Endodermal cell (in vitro differentiated cells): ENCODE data around the gene ANP32B. TPM values are rescaled to one million over a fixed set of nuclear protein-coding genes. Genes with fewer than 3 reads are reported as not detected.

Experiments used
- DNase-seq: peaks from one replicate; pipeline ENCODE4 v3.0.0-alpha.2; 2017
- H3K27ac ChIP-seq: 2 replicates; pipeline ENCODE4 v1.5.1; 2013; ENCODE audit warnings: mild to moderate bottlenecking, low read depth, low read length, moderate library complexity
- H3K27me3 ChIP-seq: 2 replicates; pipeline ENCODE4 v1.6.1; 2013; ENCODE audit warnings: mild to moderate bottlenecking, low read length, moderate library complexity; ENCODE audit not compliant: insufficient read depth, control insufficient read depth, poor library complexity, severe bottlenecking
- H3K36me3 ChIP-seq: 2 replicates; pipeline ENCODE4 v1.7.0; 2013; ENCODE audit warnings: mild to moderate bottlenecking, low read length, moderate library complexity; ENCODE audit not compliant: control insufficient read depth, insufficient read depth
- H3K4me1 ChIP-seq: one replicate; pipeline ENCODE4 v1.7.0; 2013; ENCODE audit warnings: low read length; ENCODE audit not compliant: control insufficient read depth, insufficient read depth
- H3K4me3 ChIP-seq: 2 replicates; pipeline ENCODE4 v1.5.1; 2013; ENCODE audit warnings: mild to moderate bottlenecking, low read length, moderate library complexity
- H3K9ac ChIP-seq: 2 replicates; pipeline ENCODE4 v1.6.1; 2013; ENCODE audit warnings: mild to moderate bottlenecking, low read length, moderate library complexity; ENCODE audit not compliant: poor library complexity, severe bottlenecking; ENCODE audit errors: extremely low read depth
- H3K9me3 ChIP-seq: 2 replicates; pipeline ENCODE4 v1.6.1; 2013; ENCODE audit warnings: mild to moderate bottlenecking, low read length, moderate library complexity; ENCODE audit not compliant: control insufficient read depth
- H3K27ac Mint-ChIP-seq: 2 replicates; pipeline ENCODE4 v1.8.0; 2020; ENCODE audit warnings: mixed read lengths
- H3K27me3 Mint-ChIP-seq: 2 replicates; pipeline ENCODE4 v1.8.0; 2021; ENCODE audit warnings: mild to moderate bottlenecking, mixed read lengths; ENCODE audit not compliant: insufficient read depth
- H3K36me3 Mint-ChIP-seq: 2 replicates; pipeline ENCODE4 v1.8.0; 2020; ENCODE audit warnings: low read depth, mixed read lengths
- H3K4me1 Mint-ChIP-seq: 2 replicates; pipeline ENCODE4 v1.8.0; 2020; ENCODE audit warnings: mixed read lengths
- H3K4me3 Mint-ChIP-seq: 2 replicates; pipeline ENCODE4 v1.8.0; 2020; ENCODE audit warnings: mild to moderate bottlenecking, moderate library complexity, mixed read lengths
- H3K9me3 Mint-ChIP-seq: 2 replicates; pipeline ENCODE4 v1.8.0; 2020; ENCODE audit warnings: mild to moderate bottlenecking, mixed read lengths
- WGBS, 2 experiments: methylation state at CpG; one replicate each; pipeline versions ENCODE4 v1.1.5 to v1.1.7; 2013; ENCODE audit warnings: missing lambda C conversion rate in 2 of 2, mixed read lengths in 1 of 2; ENCODE audit not compliant: insufficient coverage in 1 of 2, insufficient read length in 1 of 2; 5-methylcytosine and 5-hydroxymethylcytosine counted together
- total RNA-seq, 2 donors: library from RNA; stranded (reverse); fragmentation: NEBNext Ultra II Directional in 1 of 2; extraction: Animal tissue kit (Norgen Biotek cat#: 25700) in 1 of 2; gene quantifications; 2 replicates in 1 of 2; 3 replicates in 1 of 2; pipeline ENCODE4 v1.2.1, GENCODE V29; 2021
- TF ChIP-seq, protein P1 (sequence below): fragments of 200-600 bp; sonication (generic); conservative IDR thresholded peaks from 2 replicates; pipeline ENCODE4 v1.5.0; 2021; ENCODE audit warnings: antibody characterized with exemption, mild to moderate bottlenecking

The ANP32B gene
- total RNA-seq, 2 donors from 2014 or later: 155 to 191 TPM

DNA sequence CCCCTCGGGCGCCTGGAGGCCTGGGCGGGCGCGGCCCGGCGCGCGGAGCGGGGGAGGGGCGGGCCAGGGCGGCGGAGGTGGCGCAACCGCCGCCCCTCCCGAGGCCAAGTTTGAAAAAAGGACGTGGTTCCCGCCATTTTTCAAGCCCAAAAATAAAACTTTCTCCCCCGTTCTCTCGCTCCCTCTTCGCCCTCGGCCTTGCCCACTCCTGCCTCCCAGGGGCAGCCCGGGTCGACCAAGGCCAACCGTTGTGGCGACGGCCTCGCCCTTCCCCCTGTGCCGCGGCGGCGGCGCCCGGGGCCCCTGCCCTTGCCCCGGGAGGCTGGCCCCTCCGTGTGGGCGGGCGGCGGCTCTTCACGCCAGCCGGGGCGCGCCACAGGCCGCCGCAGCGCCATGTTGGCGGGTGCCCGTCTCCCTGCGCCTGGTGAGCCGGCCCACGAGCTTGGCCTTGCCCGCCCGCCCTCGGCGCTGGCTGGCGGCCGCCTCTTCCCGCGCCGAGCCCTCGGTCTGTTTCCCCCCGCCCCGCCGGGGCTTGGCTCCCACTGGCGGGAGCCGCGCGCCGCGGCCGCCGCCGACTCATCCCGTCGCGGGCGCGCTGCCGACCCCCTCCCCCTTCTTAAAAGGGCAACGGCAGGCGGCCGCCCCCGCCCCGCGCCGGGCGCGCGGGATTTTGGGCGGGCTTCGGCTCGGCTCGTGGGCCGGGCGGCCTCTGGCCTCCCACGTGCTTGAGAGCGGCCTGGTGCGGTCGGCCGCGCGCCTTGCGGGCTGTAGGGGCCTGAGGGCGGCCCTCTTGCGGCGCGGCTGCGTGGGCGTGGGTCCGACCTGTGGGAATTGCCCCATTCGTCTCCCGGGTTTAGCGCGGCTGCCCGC is 1.3 kb downstream of the ANP32B start:
- 0% methylated on average over 12 to 116 of the region's 116 CpGs for WGBS, 2 experiments
- Mint-ChIP-seq H3K27ac (no peak overlapping the region), H3K4me3 (peak overlapping the region; percentile 80), H3K36me3 (peaks cover 5% of the 10 kb centered on the region), H3K27me3 (peaks cover 48% of the 10 kb centered on the region), H3K4me1 (peaks cover 14% of the 10 kb centered on the region), H3K9me3 (peaks cover 2% of the 10 kb centered on the region)
- H3K9me3 ChIP-seq: no peaks in the 10 kb centered on the region
- H3K4me3 ChIP-seq: peak overlapping the region; percentile 83
- TF ChIP-seq, protein P1, sequence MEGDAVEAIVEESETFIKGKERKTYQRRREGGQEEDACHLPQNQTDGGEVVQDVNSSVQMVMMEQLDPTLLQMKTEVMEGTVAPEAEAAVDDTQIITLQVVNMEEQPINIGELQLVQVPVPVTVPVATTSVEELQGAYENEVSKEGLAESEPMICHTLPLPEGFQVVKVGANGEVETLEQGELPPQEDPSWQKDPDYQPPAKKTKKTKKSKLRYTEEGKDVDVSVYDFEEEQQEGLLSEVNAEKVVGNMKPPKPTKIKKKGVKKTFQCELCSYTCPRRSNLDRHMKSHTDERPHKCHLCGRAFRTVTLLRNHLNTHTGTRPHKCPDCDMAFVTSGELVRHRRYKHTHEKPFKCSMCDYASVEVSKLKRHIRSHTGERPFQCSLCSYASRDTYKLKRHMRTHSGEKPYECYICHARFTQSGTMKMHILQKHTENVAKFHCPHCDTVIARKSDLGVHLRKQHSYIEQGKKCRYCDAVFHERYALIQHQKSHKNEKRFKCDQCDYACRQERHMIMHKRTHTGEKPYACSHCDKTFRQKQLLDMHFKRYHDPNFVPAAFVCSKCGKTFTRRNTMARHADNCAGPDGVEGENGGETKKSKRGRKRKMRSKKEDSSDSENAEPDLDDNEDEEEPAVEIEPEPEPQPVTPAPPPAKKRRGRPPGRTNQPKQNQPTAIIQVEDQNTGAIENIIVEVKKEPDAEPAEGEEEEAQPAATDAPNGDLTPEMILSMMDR: no peak
- H3K27me3 ChIP-seq: peaks cover 34% of the 10 kb centered on the region
- H3K36me3 ChIP-seq: no peaks in the 10 kb centered on the region
- H3K4me1 ChIP-seq: no peaks in the 10 kb centered on the region
- H3K27ac ChIP-seq: peak overlapping the region; percentile 88
- DNase-seq: peak; percentile 77
- H3K9ac ChIP-seq: peak overlapping the region; percentile 90

DNA sequence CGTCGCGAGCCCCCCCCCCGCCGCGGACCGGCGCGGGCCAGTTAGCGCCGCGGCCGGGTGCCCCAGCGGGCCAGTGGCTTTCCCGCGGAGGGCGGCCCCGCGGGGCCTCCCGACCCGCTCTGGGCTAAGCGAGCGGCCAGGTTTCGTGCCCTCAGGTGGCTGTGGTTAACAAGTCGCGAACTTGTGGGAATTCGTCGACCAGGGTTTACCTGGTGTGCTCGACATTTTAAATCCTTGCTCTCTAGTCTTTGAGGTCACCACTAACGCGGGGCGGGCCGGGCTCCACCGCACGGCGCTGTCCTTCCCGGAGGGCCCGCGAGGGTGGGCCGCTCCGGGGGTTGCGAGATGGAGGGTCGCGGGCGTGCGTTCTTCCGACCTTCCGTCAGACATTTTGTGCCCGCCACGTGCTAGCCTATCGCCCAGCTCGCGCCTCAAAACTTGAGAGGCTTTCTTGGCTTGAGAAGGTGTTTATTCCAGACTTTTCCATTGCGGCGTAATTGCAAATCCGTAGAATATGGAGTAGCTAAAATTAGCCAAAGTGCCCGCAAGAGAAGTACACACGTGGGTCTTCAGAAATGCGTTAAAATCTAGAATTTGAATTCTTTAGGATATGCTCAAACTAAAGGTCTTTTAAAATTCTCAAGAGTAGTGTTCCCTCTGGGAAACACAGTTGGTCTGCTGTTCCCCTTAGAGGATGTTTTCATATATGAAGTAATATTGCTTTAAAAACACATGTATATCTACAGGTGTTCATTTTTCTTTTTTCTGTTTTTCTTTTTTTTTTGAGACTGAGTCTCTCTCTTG is 2.1 kb downstream of the ANP32B start:
- H3K4me1 Mint-ChIP-seq: peaks cover 22% of the 10 kb centered on the region
- TF ChIP-seq, protein P1: no peak
- H3K36me3 Mint-ChIP-seq: peaks cover 5% of the 10 kb centered on the region
- Histone ChIP-seq H3K9me3 (no peaks in the 10 kb centered on the region), H3K4me1 (no peaks in the 10 kb centered on the region), H3K27ac (no peak overlapping the region), H3K36me3 (no peaks in the 10 kb centered on the region), H3K9ac (peak overlapping the region; percentile 90), H3K4me3 (peak overlapping the region; percentile 83), H3K27me3 (peaks cover 26% of the 10 kb centered on the region)
- peak overlapping the region; percentile 80 for H3K4me3 Mint-ChIP-seq
- WGBS, 2 experiments: 21 to 32% methylated on average over 50 to 59 of the region's 59 CpGs
- peak; percentile 73 for DNase-seq
- no peak overlapping the region for H3K27ac Mint-ChIP-seq
- H3K9me3 Mint-ChIP-seq: peaks cover 2% of the 10 kb centered on the region
- H3K27me3 Mint-ChIP-seq: peaks cover 39% of the 10 kb centered on the region

DNA sequence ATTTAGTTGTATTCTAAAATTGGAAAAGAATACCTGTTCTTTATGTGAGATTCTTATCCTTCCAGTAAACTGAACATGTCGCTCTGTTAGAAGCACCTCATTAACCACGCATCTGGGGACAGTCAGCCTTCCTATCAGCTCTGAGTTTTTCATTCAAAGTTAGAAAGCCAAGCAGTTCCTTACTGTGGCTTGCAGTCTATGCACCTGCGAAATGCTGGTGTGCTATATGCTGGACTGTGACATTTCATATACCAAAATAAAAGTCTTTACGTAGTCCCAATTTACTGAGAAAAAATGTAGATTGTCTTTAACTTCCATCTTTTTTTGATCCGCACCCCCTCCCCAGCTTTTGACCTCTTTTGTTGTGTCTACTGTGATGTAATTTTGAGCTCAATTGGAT is 4.3 kb downstream of the ANP32B start:
- Histone ChIP-seq H3K36me3 (peaks cover 8% of the 10 kb centered on the region), H3K9me3 (no peaks in the 10 kb centered on the region), H3K27me3 (peaks cover 4% of the 10 kb centered on the region), H3K4me3 (no peak overlapping the region), H3K27ac (no peak overlapping the region), H3K9ac (no peak overlapping the region), H3K4me1 (no peaks in the 10 kb centered on the region)
- Mint-ChIP-seq H3K36me3 (peaks cover 5% of the 10 kb centered on the region), H3K4me1 (peaks cover 21% of the 10 kb centered on the region), H3K9me3 (peaks cover 2% of the 10 kb centered on the region), H3K27me3 (peaks cover 17% of the 10 kb centered on the region), H3K4me3 (no peak overlapping the region), H3K27ac (no peak overlapping the region)
- WGBS, 2 experiments: 90 to 95% methylated on average over 4 to 5 of the region's 5 CpGs
- TF ChIP-seq, protein P1: no peak
- DNase-seq: no peak
